Transverse colon (tissue), 4 donors: ENCODE measurements around the gene PSAP. TPM values are rescaled to one million over a fixed set of nuclear protein-coding genes. Genes with fewer than 3 reads are reported as not detected.

ENCODE experiments used
- DNase-seq: peaks from one replicate; pipeline ENCODE4 v3.0.0-alpha.2; 2019
- H3K27ac ChIP-seq, 4 donors: fragments of 200-600 bp; sonication (generic); 2 replicates each; pipeline ENCODE4 v1.5.1; 2016 to 2018; ENCODE audit warnings: inconsistent platforms in 4 of 4
- H3K27me3 ChIP-seq: fragments of 200-600 bp; sonication (generic); 2 replicates; pipeline ENCODE4 v1.5.1; 2017; ENCODE audit warnings: inconsistent platforms
- H3K36me3 ChIP-seq, 4 donors: fragments of 200-600 bp; sonication (generic); 2 replicates each; pipeline ENCODE4 v1.5.1; 2017 to 2019; ENCODE audit warnings: inconsistent platforms in 4 of 4
- H3K4me1 ChIP-seq, 4 donors: fragments of 200-600 bp; sonication (generic); 2 replicates each; pipeline ENCODE4 v1.5.1; 2017 to 2020; ENCODE audit warnings: inconsistent platforms in 4 of 4
- H3K4me3 ChIP-seq, 4 donors: fragments of 200-600 bp; sonication (generic); 1 replicate in 1 of 4; 2 replicates in 3 of 4; pipeline versions ENCODE4 v1.5.1 to v1.6.1; 2017 to 2019; ENCODE audit warnings: inconsistent platforms in 4 of 4
- H3K9me3 ChIP-seq, 2 donors: fragments of 200-600 bp; sonication (generic); 2 replicates each; pipeline ENCODE4 v1.5.1; 2017 to 2019; ENCODE audit warnings: inconsistent platforms in 2 of 2
- EP300 ChIP-seq: sonication (generic); formaldehyde crosslinking; IDR thresholded peaks from one replicate; pipeline ENCODE4 v1.6.1; 2017; ENCODE audit warnings: antibody characterized with exemption, low read depth
- POLR2A ChIP-seq: fragments of 450-650 bp; IDR thresholded peaks from one replicate; pipeline ENCODE4 v1.6.1; 2016; ENCODE audit warnings: antibody characterized with exemption, mild to moderate bottlenecking, moderate library complexity
- POLR2AphosphoS5 ChIP-seq, 3 donors: sonication (generic); formaldehyde crosslinking; IDR thresholded peaks; one replicate each; pipeline ENCODE4 v1.6.1; 2016; ENCODE audit warnings: antibody characterized with exemption in 3 of 3
- WGBS, 2 donors: methylation state at CpG; one replicate each; pipeline ENCODE4 v1.1.5; 2018; ENCODE audit warnings: low coverage in 1 of 2; 5-methylcytosine and 5-hydroxymethylcytosine counted together
- in situ Hi-C, 4 donors: fragments of 200-750 bp; cut with MboI; loops; one replicate each; pipeline versions ENCODE4 v1.15.0 to v1.15.1; 2017; ENCODE audit warnings: low sequenced_read_pairs in 3 of 4, low pct_ligation_motif_present in 1 of 4, low pct_unique_long_range_greater_than_20kb in 1 of 4
- intact Hi-C: fragments of 100-400 bp; cut with DNase I; formaldehyde crosslinking; loops from one replicate; pipeline ENCODE4 v1.15.1; 2023; ENCODE audit warnings: low total_unique reads
- total RNA-seq, 4 donors: library from RNA; depleted of rRNA; stranded (reverse); fragments of >200 nt; gene quantifications; one replicate each; pipeline ENCODE4 v1.1.0, GENCODE V29; 2016
- TF ChIP-seq, protein P1 (sequence below), 5 experiments: fragments of 200-600 bp in 3 of 5; fragments of 450-650 bp in 2 of 5; sonication (generic) in 3 of 5; IDR thresholded peaks; 1 replicate in 2 of 5; 2 replicates in 3 of 5; pipeline ENCODE4 v1.5.1; 2016 to 2017; ENCODE audit warnings: antibody characterized with exemption in 5 of 5, inconsistent platforms in 3 of 5, mild to moderate bottlenecking in 2 of 5, moderate library complexity in 1 of 5

Gene PSAP
- total RNA-seq, 4 donors from 2014 or later = 383 to 667 (median 478) TPM

DNA sequence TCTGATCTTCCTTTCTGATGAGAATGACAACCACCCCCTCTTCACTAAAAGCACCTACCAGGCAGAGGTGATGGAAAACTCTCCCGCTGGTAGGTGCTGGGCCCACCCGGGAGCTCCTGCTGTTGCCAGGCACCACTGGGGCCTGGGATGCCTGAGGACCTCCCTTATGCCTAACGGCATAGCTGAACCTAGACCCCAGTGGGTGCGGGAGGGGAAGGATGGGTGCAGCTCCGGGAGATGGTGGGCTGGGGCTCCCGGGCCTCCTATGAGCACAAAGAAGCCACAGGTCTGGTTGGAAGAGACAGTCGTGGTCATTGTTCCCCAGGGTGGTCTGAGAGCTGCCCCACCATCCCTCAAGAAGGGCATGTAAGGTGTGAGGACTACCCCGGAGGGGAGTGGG is 62.1 kb downstream of the PSAP start:
- WGBS, 2 donors = 86% methylated on average over 7 of the region's 8 CpGs; no CpG with 5 or more reads in 1 of the 2 donors
- in situ Hi-C loops (no loop called here), intact Hi-C loops (loop anchor here (5.0 kb wide), 1 partner anchor 1378 kb away; the partner anchor contains the start of genes ECD and FAM149B1)
- DNase-seq = no peak
- no peaks in the 10 kb centered on the region for H3K36me3 ChIP-seq
- H3K27ac ChIP-seq = no peak overlapping the region
- H3K4me3 ChIP-seq = no peak overlapping the region
- no peaks in the 10 kb centered on the region for H3K9me3 ChIP-seq
- TF ChIP-seq, protein P1, sequence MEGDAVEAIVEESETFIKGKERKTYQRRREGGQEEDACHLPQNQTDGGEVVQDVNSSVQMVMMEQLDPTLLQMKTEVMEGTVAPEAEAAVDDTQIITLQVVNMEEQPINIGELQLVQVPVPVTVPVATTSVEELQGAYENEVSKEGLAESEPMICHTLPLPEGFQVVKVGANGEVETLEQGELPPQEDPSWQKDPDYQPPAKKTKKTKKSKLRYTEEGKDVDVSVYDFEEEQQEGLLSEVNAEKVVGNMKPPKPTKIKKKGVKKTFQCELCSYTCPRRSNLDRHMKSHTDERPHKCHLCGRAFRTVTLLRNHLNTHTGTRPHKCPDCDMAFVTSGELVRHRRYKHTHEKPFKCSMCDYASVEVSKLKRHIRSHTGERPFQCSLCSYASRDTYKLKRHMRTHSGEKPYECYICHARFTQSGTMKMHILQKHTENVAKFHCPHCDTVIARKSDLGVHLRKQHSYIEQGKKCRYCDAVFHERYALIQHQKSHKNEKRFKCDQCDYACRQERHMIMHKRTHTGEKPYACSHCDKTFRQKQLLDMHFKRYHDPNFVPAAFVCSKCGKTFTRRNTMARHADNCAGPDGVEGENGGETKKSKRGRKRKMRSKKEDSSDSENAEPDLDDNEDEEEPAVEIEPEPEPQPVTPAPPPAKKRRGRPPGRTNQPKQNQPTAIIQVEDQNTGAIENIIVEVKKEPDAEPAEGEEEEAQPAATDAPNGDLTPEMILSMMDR (IDR thresholded peaks at IDR 0.05) = no peak
- no peak for TF ChIP-seq POLR2A
- no peak for TF ChIP-seq EP300
- no peak for TF ChIP-seq POLR2AphosphoS5 (IDR thresholded peaks at IDR 0.05)
- H3K27me3 ChIP-seq = no peaks in the 10 kb centered on the region
- H3K4me1 ChIP-seq = no peaks in the 10 kb centered on the region

DNA sequence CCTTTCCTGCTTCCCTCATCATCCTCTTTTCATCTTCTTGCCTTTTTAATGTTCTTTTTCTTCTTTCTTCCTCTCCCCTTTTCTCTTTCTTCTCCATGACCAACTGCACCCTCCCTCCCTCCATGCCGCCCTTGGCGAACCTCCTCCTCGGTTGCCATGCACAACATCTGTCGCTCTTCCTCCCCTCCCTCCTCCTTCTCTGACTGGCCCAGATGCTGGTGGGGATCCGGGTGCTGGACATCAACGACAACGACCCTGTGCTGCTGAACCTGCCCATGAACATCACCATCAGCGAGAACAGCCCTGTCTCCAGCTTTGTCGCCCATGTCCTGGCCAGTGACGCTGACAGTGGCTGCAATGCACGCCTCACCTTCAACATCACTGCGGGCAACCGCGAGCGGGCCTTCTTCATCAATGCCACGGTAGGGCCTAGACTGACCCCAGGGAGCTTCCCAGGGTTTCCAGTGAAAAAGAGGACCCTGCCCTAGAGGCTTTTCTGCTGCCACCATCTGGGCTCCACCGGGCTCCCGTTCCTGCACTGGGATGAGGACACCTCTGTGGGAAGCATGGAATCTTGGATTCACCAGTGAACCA is 66.3 kb downstream of the PSAP start:
- intact Hi-C loops = loop anchor here (5.0 kb wide), 1 partner anchor 1383 kb away; the partner anchor contains the start of genes ECD and FAM149B1
- 88 to 91% methylated on average over 4 to 18 of the region's 18 CpGs for WGBS, 2 donors
- Histone ChIP-seq H3K9me3 (no peaks in the 10 kb centered on the region), H3K4me1 (peaks cover 0 to 9% (median 0%) of the 10 kb centered on the region in 4 donors), H3K4me3 (no peak overlapping the region), H3K27ac (no peak overlapping the region), H3K36me3 (no peaks in the 10 kb centered on the region), H3K27me3 (no peaks in the 10 kb centered on the region)
- DNase-seq = no peak
- TF ChIP-seq, protein P1 (IDR thresholded peaks at IDR 0.05) = no peak
- TF ChIP-seq POLR2AphosphoS5 (IDR thresholded peaks at IDR 0.05) (no peak), EP300 (no peak), POLR2A (no peak)
- in situ Hi-C loops = no loop called here

DNA sequence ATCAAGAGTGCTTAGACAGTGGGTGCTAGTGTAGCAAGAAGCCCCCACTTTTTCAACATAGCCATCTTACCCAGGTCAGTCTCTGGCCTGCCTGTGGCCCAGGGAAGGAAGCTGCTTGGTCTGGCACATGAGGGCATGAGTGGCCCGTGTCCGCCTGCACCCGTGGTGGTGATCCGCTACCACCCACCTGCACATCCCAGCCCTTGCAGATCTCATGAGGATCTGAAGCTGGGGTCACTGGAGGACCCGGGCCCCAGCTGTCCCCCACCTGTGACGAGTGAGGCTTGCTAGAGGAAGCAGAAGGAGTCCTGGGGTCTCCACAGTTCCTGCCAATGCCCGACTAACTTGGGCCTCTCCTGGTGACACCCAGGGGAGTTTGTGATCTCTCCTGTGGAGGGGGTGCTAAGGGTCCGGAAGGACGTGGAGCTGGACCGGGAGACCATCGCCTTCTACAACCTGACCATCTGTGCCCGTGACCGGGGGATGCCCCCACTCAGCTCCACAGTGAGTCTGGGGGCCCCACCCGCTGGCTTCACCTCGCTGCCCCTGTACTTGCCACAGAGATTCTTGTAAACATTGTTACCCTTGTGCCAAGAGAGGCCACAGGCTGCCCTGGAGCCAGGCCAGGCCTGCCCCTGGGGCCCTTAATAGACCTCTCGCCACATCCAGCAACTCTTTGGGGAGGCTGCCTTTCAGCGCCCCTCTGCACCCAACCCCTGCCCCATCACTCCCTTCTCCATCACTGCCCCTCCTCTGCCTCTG is 67.0 kb downstream of the PSAP start:
- no peak overlapping the region for H3K27ac ChIP-seq
- in situ Hi-C loops = no loop called here
- no peak for DNase-seq
- intact Hi-C loops = no loop called here
- no peaks in the 10 kb centered on the region for H3K9me3 ChIP-seq
- no peak overlapping the region for H3K4me3 ChIP-seq
- H3K36me3 ChIP-seq = no peaks in the 10 kb centered on the region
- 87 to 90% methylated on average over 2 to 17 of the region's 17 CpGs for WGBS, 2 donors
- no peaks in the 10 kb centered on the region for H3K27me3 ChIP-seq
- TF ChIP-seq POLR2A (no peak), POLR2AphosphoS5 (IDR thresholded peaks at IDR 0.05) (no peak), EP300 (no peak)
- TF ChIP-seq, protein P1 (IDR thresholded peaks at IDR 0.05) = no peak
- H3K4me1 ChIP-seq = peaks cover 0 to 9% (median 0%) of the 10 kb centered on the region in 4 donors

DNA sequence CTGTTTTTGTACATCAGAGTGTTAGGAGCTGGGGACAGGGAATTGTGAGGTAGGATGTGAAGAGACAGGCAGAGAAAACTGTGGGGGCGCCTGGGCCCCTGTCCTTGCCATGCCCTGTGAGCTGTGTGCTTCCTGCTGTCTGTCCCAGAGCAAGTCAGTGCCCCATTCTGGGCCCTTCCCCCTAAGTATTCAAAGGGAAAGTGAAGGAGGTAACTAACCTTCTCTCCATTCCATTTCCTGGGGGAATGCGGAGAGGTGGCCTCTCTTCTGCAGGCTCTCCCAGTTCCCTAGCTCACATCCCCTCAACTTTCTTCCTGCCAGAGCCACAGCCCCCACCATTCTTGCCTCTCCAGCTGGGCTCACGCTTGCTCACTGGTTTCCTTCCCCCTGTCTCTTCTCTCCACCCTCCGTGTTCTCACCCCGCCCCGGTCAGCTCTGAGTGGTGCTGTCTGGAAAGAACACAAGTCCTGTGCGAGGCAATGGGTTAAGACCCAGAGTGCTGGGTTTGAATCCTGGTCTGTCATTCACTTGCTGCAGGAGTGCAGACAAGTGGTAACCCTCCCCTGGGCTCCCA is 68.0 kb downstream of the PSAP start:
- 40 to 57% methylated on average over 6 to 7 of the region's 7 CpGs for WGBS, 2 donors

More for the DNA sequence above, 68.0 kb downstream of the PSAP start:
- no peaks in the 10 kb centered on the region for H3K27me3 ChIP-seq
- intact Hi-C loops = no loop called here
- in situ Hi-C loops = no loop called here
- no peaks in the 10 kb centered on the region for H3K36me3 ChIP-seq
- no peak overlapping the region for H3K4me3 ChIP-seq
- H3K4me1 ChIP-seq = peaks cover 0 to 9% (median 0%) of the 10 kb centered on the region in 4 donors
- H3K9me3 ChIP-seq = no peaks in the 10 kb centered on the region
- no peak overlapping the region for H3K27ac ChIP-seq
- no peak for DNase-seq
- TF ChIP-seq EP300 = no peak
- TF ChIP-seq, protein P1 (IDR thresholded peaks at IDR 0.05) = no peak
- no peak for TF ChIP-seq POLR2A
- TF ChIP-seq POLR2AphosphoS5 (IDR thresholded peaks at IDR 0.05) = no peak
